HG03378 (cell line): ENCODE data around the gene RTTN.

Experiments used
- ATAC-seq: cut with Tn5 transposase; IDR thresholded peaks from one replicate; pipeline ENCODE4 v1.9.1; 2021; ENCODE audit warnings: mild to moderate bottlenecking, moderate library complexity; ENCODE audit not compliant: unreplicated experiment

RTTN gene

GRCh38 chr18:70216788-70217187 lies 11.3 kb upstream of the RTTN start:
- no peak for ATAC-seq

GRCh38 chr18:70207181-70207580 lies 1.7 kb upstream of the RTTN start:
- ATAC-seq: no peak

- no peak for ATAC-seq
Measured at GRCh38 chr18:70200286-70200685, 5.2 kb downstream of the RTTN start.

GRCh38 chr18:70197844-70198243 lies 7.6 kb downstream of the RTTN start:
- ATAC-seq: no peak

- no peak for ATAC-seq
Measured at GRCh38 chr18:70197026-70197425, 8.5 kb downstream of the RTTN start.

GRCh38 chr18:70195852-70196434 lies 9.5 kb downstream of the RTTN start:
- ATAC-seq: no peak

GRCh38 chr18:70195014-70195614 lies 10.4 kb downstream of the RTTN start:
- peak; percentile 56 for ATAC-seq

GRCh38 chr18:70194227-70194890 lies 11.1 kb downstream of the RTTN start:
- ATAC-seq: peak; percentile 88

GRCh38 chr18:70190529-70190928 lies 15.0 kb downstream of the RTTN start:
- ATAC-seq: no peak

- no peak for ATAC-seq
Measured at GRCh38 chr18:70188113-70188512, 17.4 kb downstream of the RTTN start.

- ATAC-seq: no peak
Measured at GRCh38 chr18:70183441-70183840, 22.0 kb downstream of the RTTN start.

GRCh38 chr18:70182548-70182947 lies 22.9 kb downstream of the RTTN start:
- ATAC-seq: no peak

GRCh38 chr18:70181725-70182124 lies 23.8 kb downstream of the RTTN start:
- ATAC-seq: no peak

- ATAC-seq: no peak
Measured at GRCh38 chr18:70181015-70181414, 24.5 kb downstream of the RTTN start.

- no peak for ATAC-seq
Measured at GRCh38 chr18:70176537-70176936, 28.9 kb downstream of the RTTN start.

- ATAC-seq: no peak
Measured at GRCh38 chr18:70175216-70175615, 30.3 kb downstream of the RTTN start.

- no peak for ATAC-seq
Measured at GRCh38 chr18:70172225-70172624, 33.3 kb downstream of the RTTN start.

- no peak for ATAC-seq
Measured at GRCh38 chr18:70169747-70170146, 35.7 kb downstream of the RTTN start.

- ATAC-seq: no peak
Measured at GRCh38 chr18:70166668-70167067, 38.8 kb downstream of the RTTN start.

GRCh38 chr18:70165936-70166335 lies 39.6 kb downstream of the RTTN start:
- ATAC-seq: no peak

GRCh38 chr18:70160073-70160678 lies 45.3 kb downstream of the RTTN start:
- no peak for ATAC-seq
